Measurements from ENCODE around the gene LZTS2.

LZTS2 gene

GRCh38 chr10:101056365-101057151, 57.0 kb downstream of the LZTS2 start:
- no peak for DNase-seq
